Gastrocnemius medialis (tissue), 4 donors: ENCODE data around the gene AIFM1. TPM values are rescaled to one million over a fixed set of nuclear protein-coding genes. Genes with fewer than 3 reads are reported as not detected.

ENCODE experiments used
- ATAC-seq, 2 donors: fragments of 150-250 bp; one replicate each; pipeline ENCODE4 v1.9.1; 2016
- DNase-seq, 2 donors: peaks; one replicate each; pipeline ENCODE4 v3.0.0-alpha.2; 2019
- H3K27ac ChIP-seq, 4 donors: fragments of 200-600 bp; sonication (generic); 1 replicate in 1 of 4; 2 replicates in 3 of 4; pipeline ENCODE4 v1.5.1; 2016 to 2018; ENCODE audit warnings: mild to moderate bottlenecking in 2 of 4, moderate library complexity in 1 of 4
- H3K27me3 ChIP-seq, 3 donors: fragments of 200-600 bp; sonication (generic) in 2 of 3; 1 replicate in 1 of 3; 2 replicates in 2 of 3; pipeline versions ENCODE4 v1.5.1 to v1.6.0; 2016 to 2019; ENCODE audit warnings: mild to moderate bottlenecking in 1 of 3, moderate library complexity in 1 of 3
- H3K36me3 ChIP-seq, 2 donors: fragments of 200-600 bp; sonication (generic) in 1 of 2; one replicate each; pipeline ENCODE4 v1.5.1; 2017 to 2018
- H3K4me1 ChIP-seq, 2 donors: fragments of 200-600 bp; sonication (generic) in 1 of 2; one replicate each; pipeline ENCODE4 v1.5.1; 2016 to 2017; ENCODE audit warnings: mild to moderate bottlenecking in 2 of 2
- H3K4me3 ChIP-seq, 4 donors: fragments of 200-600 bp; sonication (generic) in 3 of 4; 1 replicate in 1 of 4; 2 replicates in 3 of 4; pipeline ENCODE4 v1.5.1; 2016 to 2019; ENCODE audit warnings: mild to moderate bottlenecking in 2 of 4
- H3K9me3 ChIP-seq, 3 donors: fragments of 200-600 bp; sonication (generic) in 2 of 3; 1 replicate in 1 of 3; 2 replicates in 2 of 3; pipeline ENCODE4 v1.5.1; 2016 to 2019
- CTCF ChIP-seq, 5 experiments: fragments of 450-650 bp in 3 of 5; fragments of 200-600 bp in 2 of 5; sonication (generic) in 2 of 5; IDR thresholded peaks in 4 of 5; conservative IDR thresholded peaks in 1 of 5; 1 replicate in 4 of 5; 2 replicates in 1 of 5; pipeline ENCODE4 v1.5.1; 2016 to 2019; ENCODE audit warnings: antibody characterized with exemption in 5 of 5, mild to moderate bottlenecking in 3 of 5, moderate library complexity in 3 of 5
- POLR2A ChIP-seq, 2 donors: fragments of 450-650 bp; IDR thresholded peaks; one replicate each; pipeline ENCODE4 v1.6.1; 2017; ENCODE audit warnings: antibody characterized with exemption in 2 of 2, mild to moderate bottlenecking in 2 of 2, moderate library complexity in 2 of 2
- in situ Hi-C, 4 donors: fragments of 200-750 bp; cut with MboI; loops; one replicate each; pipeline versions ENCODE4 v1.15.0 to v1.8.0; 2017; ENCODE audit warnings: low sequenced_read_pairs in 4 of 4
- intact Hi-C: fragments of 100-400 bp; cut with DNase I; formaldehyde crosslinking; loops from one replicate; pipeline ENCODE4 v1.15.1; 2023; ENCODE audit warnings: low total_unique reads
- total RNA-seq, 4 donors: library from RNA; depleted of rRNA; stranded (reverse); fragments of >200 nt; gene quantifications; one replicate each; pipeline versions ENCODE4 v1.1.0 to v1.2.3, GENCODE V29; 2016

AIFM1 gene
- total RNA-seq, 4 donors from 2014 or later: 18.9 to 50.1 (median 30.0) TPM

DNA sequence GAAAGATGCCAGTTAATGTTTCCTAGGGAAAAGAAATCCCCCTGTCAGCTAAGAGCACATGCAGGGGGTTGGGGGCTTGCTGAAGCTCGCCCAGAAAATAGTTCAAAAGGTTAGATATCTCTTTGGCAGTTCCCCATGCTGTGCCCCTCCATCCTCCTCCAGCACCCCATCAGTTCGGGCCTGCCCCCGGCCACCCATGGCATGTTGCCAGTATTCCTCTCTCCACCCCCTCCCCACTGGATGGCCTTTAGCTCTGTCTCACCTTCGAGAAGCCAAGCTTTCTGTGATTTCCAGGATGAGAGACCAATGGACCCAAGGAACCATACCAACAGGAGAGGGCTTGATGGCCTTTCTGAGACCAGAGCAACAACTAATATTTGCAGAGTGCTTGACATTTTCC, 11.3 kb upstream of the AIFM1 start:
- in situ Hi-C loops (no loop called here), intact Hi-C loops (no loop called here)
- Histone ChIP-seq H3K9me3 (no peaks in the 10 kb centered on the region), H3K4me3 (no peak overlapping the region), H3K27ac (no peak overlapping the region), H3K4me1 (no peaks in the 10 kb centered on the region), H3K36me3 (no peaks in the 10 kb centered on the region), H3K27me3 (peaks cover 0 to 6% (median 5%) of the 10 kb centered on the region in 3 donors)
- TF ChIP-seq POLR2A (IDR thresholded peaks at IDR 0.05): no peak
- TF ChIP-seq CTCF (IDR thresholded peaks at IDR 0.05 in 4 of 5, conservative IDR thresholded peaks at IDR 0.05 in 1 of 5): no peak
- ATAC-seq (no peak), DNase-seq (no peak)

DNA sequence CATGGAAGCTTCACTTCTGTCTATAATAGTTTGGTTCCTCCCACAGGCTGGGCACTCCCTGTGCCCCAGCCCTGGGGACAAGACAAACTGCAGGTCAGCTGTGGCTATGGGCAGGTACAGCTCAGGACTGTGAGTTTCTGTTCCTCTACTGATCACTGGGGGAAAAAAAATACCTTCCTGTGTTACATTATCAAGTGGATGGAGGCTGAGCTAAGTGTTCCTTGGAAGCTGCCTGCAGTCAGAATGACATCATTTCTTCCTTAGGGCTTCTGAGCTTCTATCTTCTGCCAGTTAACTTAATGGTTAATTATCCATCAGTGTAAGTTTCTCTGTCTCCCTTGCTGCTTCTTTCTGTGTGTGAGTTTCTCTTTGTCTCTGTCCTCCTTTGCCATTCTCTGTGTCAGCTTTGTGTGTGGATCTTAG, 10.7 kb upstream of the AIFM1 start:
- Histone ChIP-seq H3K4me3 (no peak overlapping the region), H3K4me1 (no peaks in the 10 kb centered on the region), H3K36me3 (no peaks in the 10 kb centered on the region), H3K27ac (no peak overlapping the region), H3K9me3 (no peaks in the 10 kb centered on the region), H3K27me3 (peaks cover 0 to 6% (median 5%) of the 10 kb centered on the region in 3 donors)
- ATAC-seq: no peak
- in situ Hi-C loops: no loop called here
- DNase-seq: no peak
- intact Hi-C loops: no loop called here
- TF ChIP-seq POLR2A (IDR thresholded peaks at IDR 0.05): no peak
- no peak for TF ChIP-seq CTCF (IDR thresholded peaks at IDR 0.05 in 4 of 5, conservative IDR thresholded peaks at IDR 0.05 in 1 of 5)

- Histone ChIP-seq H3K27ac (peak overlapping the region in 1 of 4 donors; percentile 68), H3K27me3 (peaks cover 0 to 6% (median 5%) of the 10 kb centered on the region in 3 donors), H3K9me3 (no peaks in the 10 kb centered on the region), H3K4me1 (no peaks in the 10 kb centered on the region), H3K36me3 (no peaks in the 10 kb centered on the region), H3K4me3 (no peak overlapping the region)
- DNase-seq (no peak), ATAC-seq (no peak)
- intact Hi-C loops: no loop called here
- no peak for TF ChIP-seq POLR2A (IDR thresholded peaks at IDR 0.05)
- TF ChIP-seq CTCF (IDR thresholded peaks at IDR 0.05 in 4 of 5, conservative IDR thresholded peaks at IDR 0.05 in 1 of 5): no peak
- in situ Hi-C loops: no loop called here
Observed at GRCh38 chrX:130174937-130175336, 9.3 kb upstream of the AIFM1 start.

DNA sequence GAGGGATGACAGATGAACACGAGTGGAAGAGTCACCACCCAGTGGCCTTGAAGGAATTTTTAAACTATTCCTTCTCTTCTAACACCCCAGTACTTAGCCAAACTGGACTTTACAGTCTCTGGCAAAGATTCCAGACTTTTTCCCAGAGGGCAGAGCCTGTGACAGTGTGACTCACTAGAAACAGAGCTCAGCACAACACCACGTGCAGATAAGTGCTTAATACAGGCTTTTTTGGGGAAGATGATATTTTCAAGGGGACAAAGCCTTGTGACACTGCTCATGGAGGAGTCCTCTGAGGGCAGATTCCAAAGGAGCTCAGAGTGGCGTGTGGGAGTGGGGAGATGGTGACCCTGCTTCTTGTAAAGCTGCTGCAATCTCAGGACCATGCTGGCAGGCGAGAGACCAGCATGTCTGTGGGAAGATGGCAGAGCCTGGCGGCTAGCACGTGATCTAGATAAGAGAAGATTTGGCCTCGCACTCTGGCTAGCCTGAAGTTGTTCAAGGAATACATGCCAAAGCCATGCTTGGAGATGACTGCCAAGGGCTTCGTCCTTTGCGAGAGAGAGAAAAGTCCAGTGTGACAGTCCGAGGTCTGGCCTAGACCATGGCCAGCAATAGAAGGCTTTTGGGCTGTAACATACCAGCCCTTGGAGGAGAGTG, 8.5 kb upstream of the AIFM1 start:
- DNase-seq (peak in 1 of 2 donors; percentile 38), ATAC-seq (peak; percentile 75 to 76)
- Histone ChIP-seq H3K27ac (peak overlapping the region; percentile 30 to 68 (median 48)), H3K9me3 (no peaks in the 10 kb centered on the region), H3K27me3 (peaks cover 0 to 6% (median 5%) of the 10 kb centered on the region in 3 donors), H3K36me3 (no peaks in the 10 kb centered on the region), H3K4me1 (no peaks in the 10 kb centered on the region), H3K4me3 (no peak overlapping the region)
- intact Hi-C loops (no loop called here), in situ Hi-C loops (no loop called here)
- no peak for TF ChIP-seq POLR2A (IDR thresholded peaks at IDR 0.05)
- TF ChIP-seq CTCF (IDR thresholded peaks at IDR 0.05 in 4 of 5, conservative IDR thresholded peaks at IDR 0.05 in 1 of 5): no peak
